GM19023 (cell line): ENCODE data around the gene DCTN4.

Experiments
- ATAC-seq: cut with Tn5 transposase; IDR thresholded peaks from one replicate; pipeline ENCODE4 v1.9.1; 2021; ENCODE audit warnings: mild to moderate bottlenecking, moderate library complexity; ENCODE audit not compliant: unreplicated experiment

The DCTN4 gene

GRCh38 chr5:150672237-150672883, 86.5 kb downstream of the DCTN4 start:
- no peak for ATAC-seq

DNA sequence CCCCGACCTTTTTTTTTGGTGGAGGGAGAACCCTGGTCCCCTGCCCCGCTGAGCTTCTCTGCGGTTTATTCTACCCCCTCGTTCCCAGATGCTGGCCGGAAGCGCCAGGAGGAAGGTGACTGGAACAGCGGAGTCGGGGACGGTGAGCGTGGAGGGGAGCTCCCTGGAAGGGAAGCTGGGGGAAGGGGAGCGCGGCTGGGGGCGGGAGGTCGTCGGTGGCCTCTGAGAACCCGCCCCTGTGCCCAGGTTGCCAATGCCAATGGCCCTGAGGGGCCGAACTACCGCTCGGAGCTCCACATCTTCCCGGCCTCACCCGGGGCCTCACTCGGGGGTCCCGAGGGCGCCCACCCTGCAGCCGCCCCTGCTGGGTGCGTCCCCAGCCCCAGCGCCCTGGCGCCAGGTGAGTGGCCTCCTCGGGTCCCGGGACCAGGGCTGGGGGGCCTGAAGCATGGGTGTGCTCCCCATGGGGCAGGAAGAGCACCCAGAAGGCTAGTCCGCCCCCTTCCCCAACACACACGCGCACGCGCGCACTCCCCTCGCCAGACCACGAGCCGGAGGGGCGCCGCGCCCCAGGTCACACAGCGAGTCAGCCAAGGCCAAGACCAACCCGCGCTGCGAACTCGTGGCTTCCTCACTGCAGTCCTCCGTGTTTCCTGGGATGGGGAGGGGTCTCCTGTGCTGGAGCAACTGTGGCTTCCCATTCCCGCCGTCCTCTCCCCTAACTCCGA, 87.1 kb downstream of the DCTN4 start:
- no peak for ATAC-seq

DNA sequence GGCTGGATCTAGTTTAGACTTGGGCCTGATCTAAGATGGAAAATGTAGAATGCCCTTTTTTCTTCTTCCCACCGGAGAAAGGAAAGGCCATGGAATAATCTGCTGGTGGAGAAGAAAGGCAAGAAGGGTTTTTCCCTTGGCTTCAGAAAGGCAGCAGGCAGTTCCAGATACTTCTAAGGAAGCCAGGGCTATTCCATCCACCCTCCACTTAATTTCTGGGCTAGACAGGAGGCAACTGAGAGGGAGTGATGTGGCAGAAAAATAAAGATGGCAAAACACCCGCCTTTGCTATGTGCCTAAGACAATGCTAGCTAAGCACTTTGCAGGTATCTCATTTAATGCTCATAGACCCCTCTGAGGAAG, 87.9 kb downstream of the DCTN4 start:
- ATAC-seq: no peak

- ATAC-seq: no peak
Observed at GRCh38 chr5:150670275-150670947, 88.4 kb downstream of the DCTN4 start.

- ATAC-seq: no peak
Observed at GRCh38 chr5:150665044-150665443, 93.8 kb downstream of the DCTN4 start.

DNA sequence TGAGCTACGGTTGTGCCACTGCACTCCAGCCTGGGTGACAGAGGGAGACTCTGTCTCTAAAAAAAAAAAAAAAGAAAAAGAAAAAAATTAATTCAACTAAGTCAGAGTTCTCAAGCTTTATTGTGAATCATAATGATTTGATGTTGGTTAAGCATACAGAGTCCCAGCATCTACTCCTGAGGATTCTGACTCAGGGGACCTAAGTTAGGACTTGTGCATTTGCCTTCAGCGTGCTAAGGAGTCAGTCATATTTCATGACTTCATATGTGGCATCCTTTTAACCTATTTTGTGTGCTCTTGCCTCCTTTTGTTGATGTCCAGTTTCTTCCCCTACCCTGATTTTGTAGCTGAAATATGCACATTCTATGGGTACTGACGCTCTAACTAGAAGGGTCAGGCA, 94.9 kb downstream of the DCTN4 start:
- no peak for ATAC-seq

DNA sequence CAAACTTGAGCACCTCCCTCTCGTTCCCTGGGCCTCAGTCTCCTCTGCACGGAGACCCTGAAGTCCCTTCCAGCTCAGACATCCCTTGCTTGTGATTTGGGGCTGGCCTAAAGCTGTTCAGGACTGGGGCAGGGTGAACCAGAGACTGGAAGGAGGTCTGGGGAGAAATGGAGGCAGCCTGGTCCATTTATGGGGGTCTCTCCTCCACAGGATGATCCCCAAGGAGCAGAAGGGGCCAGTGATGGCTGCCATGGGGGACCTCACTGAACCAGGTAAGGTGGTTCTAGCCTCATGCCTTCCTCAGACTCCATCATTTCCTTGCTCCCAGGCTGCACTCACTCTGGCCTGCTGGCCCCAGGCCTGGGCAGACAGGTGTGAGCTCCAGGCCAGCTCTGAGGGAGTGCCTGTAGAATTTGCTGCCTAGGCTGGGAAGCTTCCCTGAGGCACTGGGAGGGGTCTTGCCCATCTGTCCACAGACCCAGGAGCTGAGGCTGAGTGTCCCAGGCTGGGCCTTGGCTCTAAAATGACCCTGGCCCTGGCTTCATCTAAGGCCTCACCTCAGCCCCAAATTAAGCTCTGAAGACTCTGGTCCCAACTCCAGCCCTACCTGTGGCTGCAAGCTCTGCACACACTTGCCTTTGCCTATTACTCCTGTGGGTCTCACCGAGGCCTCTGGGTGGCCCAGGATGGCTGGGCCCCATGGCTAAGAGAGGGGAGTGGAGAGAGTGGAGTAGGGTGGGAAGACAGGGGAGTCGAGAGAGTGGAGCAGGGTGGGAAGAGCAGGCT, 95.9 kb downstream of the DCTN4 start:
- ATAC-seq: no peak

DNA sequence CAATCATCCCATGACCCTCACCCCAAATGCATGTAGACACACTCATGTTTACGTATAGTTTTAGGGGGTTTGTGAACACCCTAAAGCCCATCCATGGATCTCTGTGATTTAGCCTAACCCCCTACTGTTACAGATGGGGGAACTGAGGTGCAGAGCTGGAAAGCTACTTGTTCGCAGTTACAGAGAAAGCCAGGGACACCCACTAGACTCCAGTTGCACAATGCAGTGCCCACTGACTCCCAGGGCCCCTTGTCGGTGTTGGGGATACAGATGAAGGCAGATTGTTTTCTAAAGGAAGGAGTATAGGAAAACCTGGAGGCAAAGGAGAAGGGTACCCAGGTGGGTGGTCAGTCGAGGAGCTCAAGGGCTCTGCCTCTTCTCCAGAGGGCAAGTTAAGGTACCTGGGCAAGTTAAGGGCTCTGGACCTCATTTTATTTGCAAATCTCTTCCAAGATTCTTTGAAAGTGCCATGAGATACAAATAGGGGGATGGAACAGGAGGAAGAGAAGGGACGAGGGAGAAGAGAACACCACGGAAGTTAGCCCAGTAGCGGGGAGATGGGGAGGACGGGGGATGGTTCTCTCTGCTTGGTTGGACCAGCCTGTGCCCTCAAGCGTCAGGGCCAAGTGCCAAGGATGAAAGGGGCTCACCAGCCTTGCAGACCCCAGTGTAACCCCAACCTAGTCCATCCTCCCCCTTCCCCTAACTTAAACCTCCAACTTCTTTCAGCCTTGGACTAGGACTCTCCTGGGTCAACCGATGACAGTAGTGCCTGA, 96.8 kb downstream of the DCTN4 start:
- ATAC-seq: no peak

DNA sequence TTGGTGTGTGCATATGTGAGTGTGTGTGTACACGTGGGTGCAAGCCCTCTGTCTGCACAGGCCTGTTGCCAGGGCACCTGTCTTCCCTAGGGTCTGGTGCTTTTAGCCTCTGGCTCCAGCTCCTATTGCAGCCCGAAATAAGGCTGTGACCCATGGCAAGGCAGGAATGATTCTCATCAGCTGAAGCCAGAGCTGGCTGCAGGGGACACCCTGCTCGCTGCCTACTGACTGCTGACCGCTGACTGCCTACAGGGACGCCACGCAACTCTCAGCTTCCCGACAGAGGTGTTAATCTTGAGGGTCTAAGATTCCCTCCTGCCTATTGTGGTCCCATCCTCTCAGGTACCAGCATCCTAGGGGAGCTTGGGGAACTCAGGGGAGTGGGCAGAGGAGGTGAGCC, 97.7 kb downstream of the DCTN4 start, which contains the start of gene MYOZ3:
MYOZ3 (plus strand) TSS at position 166 of the 400 bp plus-strand sequence. CDS start 1,691 bp downstream, outside the sequence.
- ATAC-seq: no peak

DNA sequence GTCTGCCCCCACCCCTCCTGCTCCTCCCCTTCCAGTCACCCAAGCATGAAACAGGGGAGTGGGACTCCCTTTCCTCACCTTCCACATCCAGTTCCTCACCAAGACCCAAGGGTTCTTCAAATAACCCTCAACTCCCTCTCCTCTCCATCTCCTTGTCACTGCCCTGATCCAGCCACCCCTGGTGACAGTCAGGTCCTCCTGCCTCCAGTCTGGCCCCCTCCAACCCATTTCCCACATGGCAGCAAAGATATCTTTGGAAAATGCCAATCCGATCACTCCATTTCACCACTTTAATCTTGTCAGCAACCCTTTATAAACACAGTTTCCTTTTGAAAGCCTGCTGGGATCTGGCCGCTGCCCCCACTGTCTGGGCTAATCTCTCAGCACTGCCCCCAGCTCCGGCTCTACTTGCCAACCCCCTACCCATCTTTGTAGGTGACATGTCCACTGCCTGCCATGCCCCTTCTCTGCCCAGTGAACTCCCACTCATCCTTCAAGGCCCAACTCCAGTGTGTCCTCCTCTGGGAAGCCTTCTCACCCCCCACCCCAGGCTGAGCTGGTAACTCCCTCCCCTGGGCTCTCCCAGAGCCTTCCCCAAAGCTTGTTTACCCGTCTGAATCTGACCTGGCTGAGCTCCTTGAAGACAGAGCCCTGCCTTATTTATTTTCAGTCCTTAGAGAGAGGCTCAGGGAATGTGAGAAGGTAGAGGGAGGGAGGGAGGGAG, 98.5 kb downstream of the DCTN4 start:
- no peak for ATAC-seq

GRCh38 chr5:150659360-150660107, 99.3 kb downstream of the DCTN4 start:
- no peak for ATAC-seq

- no peak for ATAC-seq
Observed at GRCh38 chr5:150658699-150659265, 100.0 kb downstream of the DCTN4 start.
